ENCODE measurements around the gene GRM2. TPM values are rescaled to one million over a fixed set of nuclear protein-coding genes. Genes with fewer than 3 reads are reported as not detected.
A peak's percentile ranks its signal among the peaks of the same experiment; 100 is the strongest.

The GRM2 gene
- total RNA-seq, 2 donors from 2014 or later, result 3.9 to 7.4 TPM

DNA sequence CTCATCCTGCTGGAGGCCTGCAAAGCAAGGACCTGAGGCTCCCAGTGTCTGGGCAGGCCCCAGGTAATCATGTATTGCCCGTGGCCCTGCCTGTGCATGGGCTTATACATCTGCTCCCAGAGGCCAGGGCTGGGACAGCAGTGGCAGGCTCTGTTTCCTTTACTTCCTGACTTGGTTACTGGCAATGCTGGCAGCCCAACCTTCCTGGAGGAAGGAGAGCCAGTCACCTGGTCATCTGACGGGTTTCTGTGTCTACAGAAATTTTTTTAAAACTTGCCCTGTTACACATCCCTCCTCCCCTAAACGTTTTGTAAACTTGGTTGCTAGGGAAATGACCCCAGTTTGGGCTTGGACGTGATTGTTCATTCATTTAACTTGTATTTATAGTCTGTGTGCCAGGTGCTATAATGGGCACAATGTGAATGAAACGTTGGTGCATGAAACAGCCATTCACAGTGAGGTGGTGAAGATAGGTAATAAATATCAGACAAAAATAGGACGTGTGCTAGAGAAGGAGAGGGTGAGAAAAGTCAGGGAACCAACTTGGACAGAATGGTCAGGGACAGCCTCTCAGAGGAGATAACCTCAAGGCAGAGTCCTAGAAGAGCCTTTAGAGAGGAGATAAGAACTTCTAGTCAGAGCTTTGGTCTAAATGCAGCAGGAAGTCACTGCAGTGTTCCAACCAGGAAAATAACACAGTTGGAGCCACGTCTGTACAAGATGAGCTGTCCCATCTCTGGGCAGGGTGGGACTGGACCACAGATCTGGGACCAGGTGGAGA lies 21.7 kb upstream of the GRM2 start:
- H3K4me3 ChIP-seq (ENCODE audit: low read length), result no peak overlapping the region
- WGBS, 2 experiments (ENCODE audit: insufficient coverage in 1 of 2, insufficient read length in 1 of 2), result 82 to 87% methylated on average over 5 to 7 of the region's 7 CpGs
- TF ChIP-seq, protein P1, sequence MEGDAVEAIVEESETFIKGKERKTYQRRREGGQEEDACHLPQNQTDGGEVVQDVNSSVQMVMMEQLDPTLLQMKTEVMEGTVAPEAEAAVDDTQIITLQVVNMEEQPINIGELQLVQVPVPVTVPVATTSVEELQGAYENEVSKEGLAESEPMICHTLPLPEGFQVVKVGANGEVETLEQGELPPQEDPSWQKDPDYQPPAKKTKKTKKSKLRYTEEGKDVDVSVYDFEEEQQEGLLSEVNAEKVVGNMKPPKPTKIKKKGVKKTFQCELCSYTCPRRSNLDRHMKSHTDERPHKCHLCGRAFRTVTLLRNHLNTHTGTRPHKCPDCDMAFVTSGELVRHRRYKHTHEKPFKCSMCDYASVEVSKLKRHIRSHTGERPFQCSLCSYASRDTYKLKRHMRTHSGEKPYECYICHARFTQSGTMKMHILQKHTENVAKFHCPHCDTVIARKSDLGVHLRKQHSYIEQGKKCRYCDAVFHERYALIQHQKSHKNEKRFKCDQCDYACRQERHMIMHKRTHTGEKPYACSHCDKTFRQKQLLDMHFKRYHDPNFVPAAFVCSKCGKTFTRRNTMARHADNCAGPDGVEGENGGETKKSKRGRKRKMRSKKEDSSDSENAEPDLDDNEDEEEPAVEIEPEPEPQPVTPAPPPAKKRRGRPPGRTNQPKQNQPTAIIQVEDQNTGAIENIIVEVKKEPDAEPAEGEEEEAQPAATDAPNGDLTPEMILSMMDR (conservative IDR thresholded peaks at IDR 0.05), result no peak
- Mint-ChIP-seq H3K27ac (no peak overlapping the region), H3K4me1 (peaks cover 11% of the 10 kb centered on the region), H3K36me3 (ENCODE audit: low read depth) (peaks cover 22% of the 10 kb centered on the region), H3K27me3 (ENCODE audit: insufficient read depth) (no peaks in the 10 kb centered on the region), H3K9me3 (no peaks in the 10 kb centered on the region), H3K4me3 (no peak overlapping the region)
- H3K4me1 ChIP-seq (ENCODE audit: control insufficient read depth, insufficient read depth, low read length), result no peaks in the 10 kb centered on the region
- no peak for DNase-seq
- H3K36me3 ChIP-seq (ENCODE audit: control insufficient read depth, insufficient read depth, low read length), result peaks cover 20% of the 10 kb centered on the region
- no peak overlapping the region for H3K9ac ChIP-seq (ENCODE audit: extremely low read depth, low read length, poor library complexity, severe bottlenecking)
- H3K27ac ChIP-seq (ENCODE audit: low read depth, low read length), result no peak overlapping the region
- H3K9me3 ChIP-seq (ENCODE audit: control insufficient read depth, low read length), result no peaks in the 10 kb centered on the region
- H3K27me3 ChIP-seq (ENCODE audit: control insufficient read depth, insufficient read depth, low read length, poor library complexity, severe bottlenecking), result no peaks in the 10 kb centered on the region

DNA sequence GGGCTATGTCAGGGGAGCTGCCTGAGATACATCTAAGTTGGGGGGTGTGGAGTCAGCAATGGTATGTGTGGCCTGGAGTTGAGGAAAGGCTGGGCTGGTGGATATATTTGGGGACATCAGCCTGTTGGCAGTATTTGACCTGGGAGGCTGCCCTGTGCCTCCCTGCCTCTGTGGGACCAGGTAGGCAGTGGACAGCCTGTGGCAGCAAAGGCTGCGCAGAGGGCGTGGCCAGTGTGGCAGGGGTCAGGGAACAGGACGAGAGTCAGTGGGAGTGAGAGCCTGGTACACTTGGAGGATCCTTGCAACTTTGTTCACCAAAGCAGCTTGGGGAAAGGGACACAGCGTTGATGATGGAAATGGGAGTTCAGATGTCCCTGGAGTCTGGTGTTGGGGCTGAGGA lies 20.8 kb upstream of the GRM2 start:
- Histone ChIP-seq H3K36me3 (ENCODE audit: control insufficient read depth, insufficient read depth, low read length) (peaks cover 20% of the 10 kb centered on the region), H3K27ac (ENCODE audit: low read depth, low read length) (no peak overlapping the region), H3K4me1 (ENCODE audit: control insufficient read depth, insufficient read depth, low read length) (no peaks in the 10 kb centered on the region), H3K27me3 (ENCODE audit: control insufficient read depth, insufficient read depth, low read length, poor library complexity, severe bottlenecking) (no peaks in the 10 kb centered on the region), H3K9me3 (ENCODE audit: control insufficient read depth, low read length) (no peaks in the 10 kb centered on the region), H3K9ac (ENCODE audit: extremely low read depth, low read length, poor library complexity, severe bottlenecking) (no peak overlapping the region), H3K4me3 (ENCODE audit: low read length) (no peak overlapping the region)
- WGBS, 2 experiments (ENCODE audit: insufficient coverage in 1 of 2, insufficient read length in 1 of 2), result 92 to 97% methylated on average over 4 of the region's 4 CpGs
- Mint-ChIP-seq H3K4me1 (peaks cover 11% of the 10 kb centered on the region), H3K4me3 (no peak overlapping the region), H3K9me3 (no peaks in the 10 kb centered on the region), H3K36me3 (ENCODE audit: low read depth) (peaks cover 28% of the 10 kb centered on the region), H3K27me3 (ENCODE audit: insufficient read depth) (no peaks in the 10 kb centered on the region), H3K27ac (peak overlapping the region; percentile 50)
- no peak for DNase-seq
- TF ChIP-seq, protein P1 (conservative IDR thresholded peaks at IDR 0.05), result no peak

DNA sequence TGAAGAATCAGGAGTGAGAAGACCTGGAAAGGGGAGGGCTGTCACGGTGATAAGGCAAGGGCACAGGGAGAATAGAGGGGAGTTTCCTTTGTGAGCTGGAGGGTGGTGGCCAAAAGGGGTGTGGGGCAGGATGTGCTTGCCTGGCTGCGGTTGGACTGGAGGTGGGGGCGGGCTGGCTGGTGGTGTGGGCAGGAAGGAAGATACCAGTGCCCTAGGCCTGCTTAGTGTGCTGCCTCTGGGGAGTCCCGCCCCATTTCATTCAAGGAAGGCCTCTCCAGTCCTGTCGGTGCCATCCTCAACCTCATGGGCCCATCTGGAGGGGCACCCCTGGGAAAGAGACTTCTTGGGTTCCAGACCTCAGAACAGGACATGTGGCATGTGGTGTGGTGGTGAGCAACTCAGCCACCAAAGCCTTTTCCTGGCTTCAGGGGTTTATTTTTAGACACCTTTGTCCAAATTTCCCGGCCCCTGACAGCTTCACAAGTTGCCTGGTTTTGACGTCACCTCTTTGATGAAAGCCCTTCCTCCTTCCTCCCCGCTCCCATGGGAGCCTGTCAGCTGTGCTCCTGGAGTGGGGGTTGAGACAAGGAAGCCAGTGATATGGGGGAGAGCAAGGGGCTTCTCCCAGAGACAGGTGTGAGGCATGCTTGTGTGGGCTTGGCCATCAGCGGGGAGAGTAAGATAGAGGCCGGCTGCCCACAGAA lies 20.2 kb upstream of the GRM2 start:
- 80 to 88% methylated on average over 3 to 10 of the region's 10 CpGs for WGBS, 2 experiments (ENCODE audit: insufficient coverage in 1 of 2, insufficient read length in 1 of 2)

More for the DNA sequence above, 20.2 kb upstream of the GRM2 start:
- peaks cover 20% of the 10 kb centered on the region for H3K36me3 ChIP-seq (ENCODE audit: control insufficient read depth, insufficient read depth, low read length)
- Mint-ChIP-seq H3K4me3 (no peak overlapping the region), H3K36me3 (ENCODE audit: low read depth) (peaks cover 28% of the 10 kb centered on the region), H3K4me1 (peaks cover 5% of the 10 kb centered on the region), H3K27ac (peak overlapping the region; percentile 50), H3K9me3 (no peaks in the 10 kb centered on the region), H3K27me3 (ENCODE audit: insufficient read depth) (no peaks in the 10 kb centered on the region)
- H3K9me3 ChIP-seq (ENCODE audit: control insufficient read depth, low read length), result no peaks in the 10 kb centered on the region
- no peak overlapping the region for H3K27ac ChIP-seq (ENCODE audit: low read depth, low read length)
- TF ChIP-seq, protein P1 (conservative IDR thresholded peaks at IDR 0.05), result no peak
- no peak for DNase-seq
- H3K27me3 ChIP-seq (ENCODE audit: control insufficient read depth, insufficient read depth, low read length, poor library complexity, severe bottlenecking), result no peaks in the 10 kb centered on the region
- H3K4me1 ChIP-seq (ENCODE audit: control insufficient read depth, insufficient read depth, low read length), result no peaks in the 10 kb centered on the region
- H3K4me3 ChIP-seq (ENCODE audit: low read length), result no peak overlapping the region
- H3K9ac ChIP-seq (ENCODE audit: extremely low read depth, low read length, poor library complexity, severe bottlenecking), result no peak overlapping the region

Data from endodermal cell (in vitro differentiated cells).